GM18498 (cell line): ENCODE measurements around the gene NACC2.

Source experiments
- ATAC-seq: cut with Tn5 transposase; IDR thresholded peaks from one replicate; pipeline ENCODE4 v1.9.1; 2021; ENCODE audit warnings: mild to moderate bottlenecking, moderate library complexity; ENCODE audit not compliant: unreplicated experiment

Gene NACC2

DNA sequence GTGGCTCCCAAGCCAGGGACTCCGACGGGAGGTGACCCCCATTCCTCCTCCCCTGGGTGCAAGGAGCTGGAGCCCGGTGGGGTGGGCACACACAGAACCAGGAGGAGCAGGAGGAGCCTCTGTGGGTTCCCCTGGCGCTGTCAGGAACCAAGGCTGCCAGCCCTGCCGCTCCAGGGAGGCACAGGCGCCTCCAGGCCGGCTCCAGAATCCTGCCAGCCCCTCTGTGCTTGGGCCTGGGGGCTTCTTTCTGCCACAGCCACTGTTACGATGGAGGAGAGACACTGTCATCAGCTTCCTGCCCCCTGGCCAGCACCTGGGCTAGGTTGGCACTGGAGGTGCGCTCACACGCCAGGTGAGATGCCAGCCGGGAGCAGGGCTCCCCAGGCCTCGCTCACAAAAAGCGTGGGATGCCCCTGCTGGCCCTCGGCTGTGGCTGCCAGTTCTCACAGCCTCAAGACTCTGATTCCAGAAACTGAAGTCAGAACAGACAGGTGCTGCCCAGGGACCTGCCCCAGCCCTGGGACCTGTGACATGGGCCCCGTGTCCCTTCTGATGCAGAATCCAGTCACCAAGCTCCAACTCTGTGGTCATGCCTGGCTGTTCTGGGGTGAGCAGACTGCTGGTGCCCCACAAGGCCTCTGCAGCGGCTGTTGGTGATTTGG is 96.5 kb downstream of the NACC2 start:
- no peak for ATAC-seq

DNA sequence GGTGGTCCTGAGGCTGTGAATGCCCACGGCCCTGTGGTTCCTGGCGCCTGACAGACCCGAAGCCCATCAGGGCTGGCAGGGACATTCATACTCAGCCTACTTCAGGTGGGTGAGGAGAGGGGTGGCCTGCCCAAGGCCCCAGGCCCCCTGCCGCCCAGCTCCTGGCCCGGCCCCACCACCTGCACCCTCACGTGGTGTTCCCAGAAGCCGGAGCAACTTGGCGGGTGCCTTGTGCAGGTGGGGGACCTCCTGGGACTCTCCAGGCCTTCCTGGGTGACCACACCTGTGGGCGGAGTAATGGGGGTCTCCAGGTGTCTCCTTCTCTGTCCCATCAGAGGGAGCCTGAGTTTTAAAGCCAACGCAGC is 97.1 kb downstream of the NACC2 start:
- ATAC-seq: no peak

- ATAC-seq: no peak
Observed at GRCh38 chr9:135997090-135998015, 97.7 kb downstream of the NACC2 start.

- no peak for ATAC-seq
Observed at GRCh38 chr9:135995816-135996215, 99.3 kb downstream of the NACC2 start.

GRCh38 chr9:135994501-135995192 is 100.4 kb downstream of the NACC2 start:
- no peak for ATAC-seq

GRCh38 chr9:135993765-135994500 is 101.2 kb downstream of the NACC2 start:
- no peak for ATAC-seq

- no peak for ATAC-seq
Observed at GRCh38 chr9:135993409-135993742, 101.7 kb downstream of the NACC2 start.

GRCh38 chr9:135992486-135993408 is 102.3 kb downstream of the NACC2 start:
- no peak for ATAC-seq

GRCh38 chr9:135991771-135992170 is 103.3 kb downstream of the NACC2 start:
- ATAC-seq: no peak

GRCh38 chr9:135990468-135991429 is 104.3 kb downstream of the NACC2 start:
- no peak for ATAC-seq

DNA sequence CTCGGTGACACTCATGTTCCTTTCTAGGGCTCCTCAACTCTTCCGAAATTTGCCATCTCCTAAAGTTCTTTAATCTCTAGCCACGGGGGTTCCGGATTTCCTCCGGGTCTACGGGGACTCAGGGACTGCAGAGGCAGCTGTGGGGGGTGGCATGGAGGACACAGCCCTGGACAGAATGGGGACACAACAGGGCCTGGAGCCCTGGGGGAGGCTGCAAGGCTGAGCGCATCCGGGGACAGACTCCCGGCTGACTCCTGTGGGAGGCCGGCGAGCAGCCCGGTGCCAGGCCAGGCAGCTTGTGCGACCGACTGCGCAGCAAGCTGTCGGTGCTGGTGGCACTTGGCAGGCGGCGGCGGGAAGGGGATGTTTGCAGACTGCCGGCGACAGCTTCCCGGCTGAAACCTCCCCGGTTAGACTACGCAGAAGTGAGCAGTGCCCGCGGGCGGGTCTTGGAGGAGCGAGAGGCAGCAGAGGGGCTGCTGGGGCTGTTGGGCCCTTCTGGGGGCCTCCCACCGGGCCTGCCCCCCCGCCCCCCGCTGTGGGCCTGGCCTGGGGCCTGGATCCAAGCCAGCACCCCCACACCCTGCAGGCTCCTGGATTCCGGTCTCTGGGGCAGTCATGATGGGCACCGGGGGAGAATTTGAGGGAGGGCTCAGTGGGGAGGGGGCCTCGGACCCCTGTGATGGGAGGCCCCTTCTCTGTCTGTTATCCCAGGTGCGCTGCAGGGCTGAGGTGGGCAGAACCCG is 105.2 kb downstream of the NACC2 start:
- no peak for ATAC-seq

DNA sequence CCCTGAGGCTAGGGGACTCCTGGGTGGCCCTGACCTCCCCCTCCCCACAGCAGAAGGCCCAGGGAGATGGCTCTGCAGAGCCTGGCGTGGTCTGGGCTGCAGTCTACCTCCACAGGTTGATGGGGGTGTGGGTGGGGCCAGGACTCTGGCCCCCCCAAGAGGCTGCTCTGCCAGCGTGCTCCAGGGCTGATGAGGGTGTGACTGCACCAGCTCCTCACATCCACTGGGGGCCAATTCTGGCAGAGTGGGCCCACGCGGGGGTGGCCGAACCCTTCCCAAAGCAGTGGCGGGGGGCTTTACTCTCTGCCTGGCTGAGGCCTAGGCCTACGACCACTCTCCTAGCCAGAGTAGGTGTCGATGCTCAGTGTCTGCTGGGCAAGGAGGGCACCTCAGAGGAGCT is 105.9 kb downstream of the NACC2 start:
- ATAC-seq: no peak

- no peak for ATAC-seq
Observed at GRCh38 chr9:135988493-135988892, 106.6 kb downstream of the NACC2 start.

- ATAC-seq: no peak
Observed at GRCh38 chr9:135987838-135988404, 107.2 kb downstream of the NACC2 start.

DNA sequence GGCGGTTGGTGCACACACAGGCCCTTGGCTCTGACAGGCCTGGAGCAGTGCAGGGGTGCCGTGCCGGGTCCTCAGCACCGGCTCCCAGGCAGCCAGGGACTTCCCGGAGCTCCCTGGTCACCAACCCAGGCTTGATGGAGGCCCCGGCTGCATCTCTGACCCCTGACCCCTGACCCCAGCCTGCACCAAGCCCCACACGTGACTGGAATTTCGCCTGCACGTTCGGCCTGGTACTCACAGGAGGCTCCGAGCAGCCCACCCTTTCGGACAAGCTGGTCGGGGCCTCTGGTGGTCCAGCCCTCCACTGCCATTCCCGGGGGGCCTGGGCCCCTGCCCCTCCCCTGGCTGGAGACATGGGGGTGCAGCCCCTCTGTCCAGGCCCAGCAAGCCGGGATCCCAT is 108.5 kb downstream of the NACC2 start:
- no peak for ATAC-seq

GRCh38 chr9:135985889-135986288 is 109.2 kb downstream of the NACC2 start:
- no peak for ATAC-seq

DNA sequence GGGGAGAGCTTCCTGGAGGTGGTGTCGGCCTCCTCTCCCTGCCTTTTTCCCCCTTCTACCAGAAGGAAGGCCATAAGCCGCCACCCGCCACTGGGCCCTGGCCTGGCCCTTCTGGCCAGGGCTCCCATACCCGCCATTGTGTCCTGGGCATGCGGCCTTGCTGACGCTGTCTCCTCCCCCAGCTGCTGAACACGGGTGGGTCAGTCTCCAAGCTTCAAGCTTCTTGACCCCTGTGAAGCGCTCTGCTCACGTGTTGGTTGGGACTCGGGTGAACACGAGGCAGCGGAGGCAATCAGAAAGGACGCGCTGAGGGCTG is 109.7 kb downstream of the NACC2 start:
- ATAC-seq: no peak

DNA sequence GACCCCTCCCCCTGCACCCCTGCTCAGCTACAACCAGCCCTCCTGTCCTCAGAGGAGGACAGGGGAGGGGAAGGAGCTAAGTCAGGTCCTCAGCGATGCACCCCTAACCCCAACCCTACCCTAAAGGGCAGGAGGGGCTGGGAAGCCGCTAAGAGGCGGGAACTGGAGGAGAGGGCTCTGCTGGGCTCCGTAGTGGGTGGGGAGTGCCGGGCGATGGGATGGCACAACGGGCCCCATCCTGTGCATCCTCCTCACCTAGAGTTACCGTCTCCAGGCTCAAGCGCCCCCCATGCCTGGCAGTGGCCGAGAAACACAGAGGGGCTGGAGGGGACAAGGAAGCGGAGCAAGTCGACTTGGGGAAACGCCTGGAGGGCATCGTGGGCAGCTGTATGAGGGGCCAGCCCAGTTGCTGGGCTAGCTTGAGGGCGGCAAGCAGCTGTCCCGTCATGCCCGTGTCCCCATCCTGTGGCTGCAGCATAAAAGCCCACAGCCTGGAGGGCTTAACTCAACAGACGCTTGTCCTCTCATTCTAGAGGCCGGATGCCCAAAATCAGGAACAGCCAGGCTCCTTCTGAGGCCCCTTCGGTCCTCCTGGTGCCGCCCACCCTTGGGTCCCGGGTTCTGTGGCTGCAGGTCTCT is 110.9 kb downstream of the NACC2 start:
- ATAC-seq: no peak
